Measurements from ENCODE around the gene CPSF4. TPM values are rescaled to one million over a fixed set of nuclear protein-coding genes. Genes with fewer than 3 reads are reported as not detected.

The CPSF4 gene
- 30.1 to 48.2 TPM (median 44.5 TPM) in 5 replicates for total RNA-seq (2022; extraction: Qiagen RNA extraction; ENCODE audit: low read depth)

GRCh38 chr7:99438573-99439480 lies at the start of gene CPSF4, which contains the start of gene PTCD1:
Gene CPSF4 (plus strand): TSS chr7:99438943. CDS start chr7:99439083, 140 bp downstream.
Gene PTCD1 (minus strand): TSS chr7:99438798. CDS start chr7:99435242, 3,556 bp downstream.

DNA sequence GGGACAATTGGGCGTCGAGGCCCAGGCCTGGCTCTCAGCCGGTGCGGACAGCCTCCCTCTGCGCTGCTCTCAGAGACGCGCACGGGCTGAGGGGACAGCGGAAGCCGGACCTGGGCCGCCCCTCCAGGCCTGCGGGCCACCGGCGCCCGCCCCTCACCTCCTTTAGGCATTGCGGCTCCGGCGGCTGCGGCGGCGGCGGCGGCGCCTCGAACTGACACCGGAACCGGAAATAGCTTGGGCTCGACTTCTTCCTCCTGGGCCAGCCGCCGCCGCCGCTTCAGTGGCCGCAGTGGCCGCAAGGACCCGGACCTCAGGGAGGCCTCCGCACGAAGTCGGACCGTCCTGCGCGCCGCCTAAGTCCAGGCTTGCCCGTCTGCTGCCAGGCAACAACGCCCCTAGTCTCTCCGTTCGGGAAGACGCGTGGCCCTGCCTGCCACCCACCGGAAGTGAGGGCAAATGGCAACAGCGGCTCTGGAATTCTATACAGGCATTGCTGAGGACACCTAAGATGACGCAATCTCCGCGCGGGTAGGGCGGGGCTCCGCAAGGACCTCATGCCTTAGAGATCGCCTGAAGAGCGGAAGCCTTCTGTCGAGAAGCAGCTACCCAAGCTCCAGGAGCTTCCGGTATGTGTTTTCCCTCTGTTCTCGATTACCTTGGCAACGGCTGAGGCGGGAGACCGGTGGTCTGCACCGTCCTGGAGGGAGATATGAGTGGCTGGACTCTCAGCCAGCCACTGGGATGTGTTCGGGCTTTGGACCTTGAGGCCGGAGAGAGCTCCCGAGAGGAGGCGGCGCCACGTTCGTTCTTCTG lies 30.2 kb upstream of the CPSF4 start, which contains the start of the genes BUD31 and PDAP1:
Gene BUD31 (plus strand): TSS at position 591 of the 813 bp plus-strand sequence. CDS start 2,124 bp downstream, outside the sequence.
Gene PDAP1 (minus strand): TSS at position 219 of the 813 bp plus-strand sequence. CDS start 49 bp downstream, at position 170.

GRCh38 chr7:99472561-99473314 lies 34.0 kb downstream of the CPSF4 start, which contains the start of gene ZNF789:
Gene ZNF789 (plus strand): TSS chr7:99472890. CDS start chr7:99476457, 3,567 bp downstream.

GRCh38 chr7:99499721-99500636 lies 61.2 kb downstream of the CPSF4 start, which contains the start of gene ZNF394:
Gene ZNF394 (minus strand): TSS chr7:99500281. CDS start chr7:99500093, 188 bp downstream.

GRCh38 chr7:99504603-99505323 lies 66.0 kb downstream of the CPSF4 start, which contains the start of gene ZKSCAN5:
Gene ZKSCAN5 (plus strand): TSS chr7:99504662. CDS start chr7:99506045, 1,383 bp downstream.

Other genes starting within 250 kb of the CPSF4 start
- 1.0 to 1.3 TPM (median 1.2 TPM) in 5 replicates for gene KPNA7, start 230.8 kb upstream of the CPSF4 start, total RNA-seq (2022; extraction: Qiagen RNA extraction; ENCODE audit: low read depth)
- gene MYH16, start 166.1 kb upstream of the CPSF4 start, total RNA-seq (2022; extraction: Qiagen RNA extraction; ENCODE audit: low read depth): 0.27 to 1.2 TPM (median 0.74 TPM) in 5 replicates
- gene ARPC1A, start 113.0 kb upstream of the CPSF4 start, total RNA-seq (2022; extraction: Qiagen RNA extraction; ENCODE audit: low read depth): 128 to 138 TPM (median 129 TPM) in 5 replicates
- gene ARPC1B, start 64.2 kb upstream of the CPSF4 start, total RNA-seq (2022; extraction: Qiagen RNA extraction; ENCODE audit: low read depth): 233 to 306 TPM (median 289 TPM) in 5 replicates
- gene PDAP1, start 30.3 kb upstream of the CPSF4 start, total RNA-seq (2022; extraction: Qiagen RNA extraction; ENCODE audit: low read depth): 174 to 231 TPM (median 186 TPM) in 5 replicates
- 133 to 189 TPM (median 141 TPM) in 5 replicates for gene BUD31, start 30.0 kb upstream of the CPSF4 start, total RNA-seq (2022; extraction: Qiagen RNA extraction; ENCODE audit: low read depth)
- 5.2 to 8.7 TPM (median 7.5 TPM) in 5 replicates for gene PTCD1, start 145 bp upstream of the CPSF4 start, total RNA-seq (2022; extraction: Qiagen RNA extraction; ENCODE audit: low read depth)
- 808 to 1,607 TPM (median 884 TPM) in 5 replicates for gene ATP5MF, start 27.2 kb downstream of the CPSF4 start, total RNA-seq (2022; extraction: Qiagen RNA extraction; ENCODE audit: low read depth)
- gene ZNF789, start 33.9 kb downstream of the CPSF4 start, total RNA-seq (2022; extraction: Qiagen RNA extraction; ENCODE audit: low read depth): 7.0 to 9.3 TPM (median 8.2 TPM) in 5 replicates
- 15.4 to 20.0 TPM (median 18.8 TPM) in 5 replicates for gene ZNF394, start 61.3 kb downstream of the CPSF4 start, total RNA-seq (2022; extraction: Qiagen RNA extraction; ENCODE audit: low read depth)
- gene ZKSCAN5, start 65.7 kb downstream of the CPSF4 start, total RNA-seq (2022; extraction: Qiagen RNA extraction; ENCODE audit: low read depth): 9.1 to 10.4 TPM (median 10.1 TPM) in 5 replicates
- 4.2 to 6.9 TPM (median 6.8 TPM) in 5 replicates for gene FAM200A, start 113.2 kb downstream of the CPSF4 start, total RNA-seq (2022; extraction: Qiagen RNA extraction; ENCODE audit: low read depth)
- gene ZNF655, start 119.7 kb downstream of the CPSF4 start, total RNA-seq (2022; extraction: Qiagen RNA extraction; ENCODE audit: low read depth): 47.7 to 58.6 TPM (median 53.0 TPM) in 5 replicates
- 0.75 to 1.4 TPM (median 0.92 TPM) in 5 replicates for gene TMEM225B, start 159.3 kb downstream of the CPSF4 start, total RNA-seq (2022; extraction: Qiagen RNA extraction; ENCODE audit: low read depth)
- gene ZSCAN25, start 178.0 kb downstream of the CPSF4 start, total RNA-seq (2022; extraction: Qiagen RNA extraction; ENCODE audit: low read depth): 6.8 to 9.7 TPM (median 9.3 TPM) in 5 replicates
- gene CYP3A5, start 241.1 kb downstream of the CPSF4 start, total RNA-seq (2022; extraction: Qiagen RNA extraction; ENCODE audit: low read depth): 1.1 to 2.0 TPM (median 1.8 TPM) in 5 replicates